ENCODE results near the gene ZNF524. TPM values are rescaled to one million over a fixed set of nuclear protein-coding genes. Genes with fewer than 3 reads are reported as not detected.

Gene ZNF524
- total RNA-seq, 1 donor from 2014 or later, result 6.7 TPM

- no peaks in the 10 kb centered on the region for H3K36me3 Mint-ChIP-seq (ENCODE audit: unreplicated experiment)
- H3K4me1 Mint-ChIP-seq (ENCODE audit: low read depth, unreplicated experiment), result peaks cover 8% of the 10 kb centered on the region
- no peak overlapping the region for H3K4me3 Mint-ChIP-seq (ENCODE audit: unreplicated experiment)
- no peak overlapping the region for H3K27ac Mint-ChIP-seq (ENCODE audit: unreplicated experiment)
- peaks cover 12% of the 10 kb centered on the region for H3K27me3 Mint-ChIP-seq (ENCODE audit: unreplicated experiment)
- no peak for TF ChIP-seq CTCF (IDR thresholded peaks at IDR 0.05; ENCODE audit: partially characterized antibody, unreplicated experiment)
- no peak for DNase-seq
- peaks cover 9% of the 10 kb centered on the region for H3K9me3 Mint-ChIP-seq (ENCODE audit: unreplicated experiment)
These were observed 11.3 kb upstream of the ZNF524 start for GRCh38 chr19:55588738-55589137.

DNA sequence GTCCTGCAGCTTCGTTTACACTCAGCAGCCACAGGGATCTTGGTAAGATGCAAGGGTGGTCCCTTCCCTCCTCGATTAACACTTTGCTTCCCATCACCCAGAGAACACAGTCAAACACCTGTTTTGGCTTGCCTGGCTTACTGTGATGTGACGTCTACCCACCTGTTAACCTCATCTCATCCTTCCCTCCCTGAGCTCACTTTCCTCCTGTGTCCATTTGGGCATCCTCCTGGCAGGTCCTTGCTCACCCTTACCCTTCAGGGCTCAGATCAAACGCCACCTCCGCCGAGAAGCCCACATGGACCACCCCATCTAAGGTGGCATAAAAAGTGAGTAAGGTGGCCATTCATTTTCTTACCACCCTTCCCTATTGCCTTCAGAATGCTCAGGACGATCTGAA is 10.0 kb upstream of the ZNF524 start:
- Mint-ChIP-seq H3K27me3 (ENCODE audit: unreplicated experiment) (peaks cover 12% of the 10 kb centered on the region), H3K27ac (ENCODE audit: unreplicated experiment) (no peak overlapping the region), H3K4me3 (ENCODE audit: unreplicated experiment) (no peak overlapping the region), H3K9me3 (ENCODE audit: unreplicated experiment) (peaks cover 10% of the 10 kb centered on the region), H3K4me1 (ENCODE audit: low read depth, unreplicated experiment) (peaks cover 8% of the 10 kb centered on the region), H3K36me3 (ENCODE audit: unreplicated experiment) (peaks cover 5% of the 10 kb centered on the region)
- no peak for TF ChIP-seq CTCF (IDR thresholded peaks at IDR 0.05; ENCODE audit: partially characterized antibody, unreplicated experiment)
- DNase-seq, result no peak

- no peak for DNase-seq
- peaks cover 8% of the 10 kb centered on the region for H3K9me3 Mint-ChIP-seq (ENCODE audit: unreplicated experiment)
- peaks cover 12% of the 10 kb centered on the region for H3K27me3 Mint-ChIP-seq (ENCODE audit: unreplicated experiment)
- peaks cover 10% of the 10 kb centered on the region for H3K36me3 Mint-ChIP-seq (ENCODE audit: unreplicated experiment)
- no peak overlapping the region for H3K4me3 Mint-ChIP-seq (ENCODE audit: unreplicated experiment)
- no peak for TF ChIP-seq CTCF (IDR thresholded peaks at IDR 0.05; ENCODE audit: partially characterized antibody, unreplicated experiment)
- H3K4me1 Mint-ChIP-seq (ENCODE audit: low read depth, unreplicated experiment), result peaks cover 4% of the 10 kb centered on the region
- no peak overlapping the region for H3K27ac Mint-ChIP-seq (ENCODE audit: unreplicated experiment)
These were observed 9.5 kb upstream of the ZNF524 start for GRCh38 chr19:55590617-55591016.

DNA sequence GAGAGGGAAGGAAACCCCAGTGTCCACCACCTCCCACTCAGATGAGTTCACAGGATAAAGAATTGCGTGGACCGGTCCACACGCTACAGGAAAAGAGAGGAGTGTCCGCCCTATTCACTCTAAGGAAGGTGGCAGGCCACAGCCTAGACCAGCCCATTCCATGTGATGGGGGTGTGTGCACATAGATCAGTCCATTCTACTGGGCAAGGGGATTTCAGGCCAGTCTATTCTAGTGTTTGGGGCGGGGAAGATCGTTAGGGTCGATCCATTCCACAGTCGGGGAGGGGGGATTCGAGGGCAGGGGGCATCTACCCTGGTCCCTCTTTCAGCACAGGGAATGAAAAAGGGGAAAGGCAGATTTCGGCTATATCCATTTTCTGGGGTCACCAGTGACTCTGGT is 8.5 kb upstream of the ZNF524 start:
- Mint-ChIP-seq H3K9me3 (ENCODE audit: unreplicated experiment) (peaks cover 12% of the 10 kb centered on the region), H3K27me3 (ENCODE audit: unreplicated experiment) (peaks cover 14% of the 10 kb centered on the region), H3K4me3 (ENCODE audit: unreplicated experiment) (peak overlapping the region; percentile 3), H3K27ac (ENCODE audit: unreplicated experiment) (no peak overlapping the region), H3K36me3 (ENCODE audit: unreplicated experiment) (peaks cover 15% of the 10 kb centered on the region), H3K4me1 (ENCODE audit: low read depth, unreplicated experiment) (peaks cover 4% of the 10 kb centered on the region)
- TF ChIP-seq CTCF (IDR thresholded peaks at IDR 0.05; ENCODE audit: partially characterized antibody, unreplicated experiment), result no peak
- DNase-seq, result no peak

GRCh38 chr19:55592391-55593090 is 7.5 kb upstream of the ZNF524 start:
- no peak overlapping the region for H3K4me3 Mint-ChIP-seq (ENCODE audit: unreplicated experiment)
- H3K27me3 Mint-ChIP-seq (ENCODE audit: unreplicated experiment), result peaks cover 14% of the 10 kb centered on the region
- peaks cover 12% of the 10 kb centered on the region for H3K9me3 Mint-ChIP-seq (ENCODE audit: unreplicated experiment)
- DNase-seq, result no peak
- H3K4me1 Mint-ChIP-seq (ENCODE audit: low read depth, unreplicated experiment), result no peaks in the 10 kb centered on the region
- peaks cover 22% of the 10 kb centered on the region for H3K36me3 Mint-ChIP-seq (ENCODE audit: unreplicated experiment)
- H3K27ac Mint-ChIP-seq (ENCODE audit: unreplicated experiment), result no peak overlapping the region
- TF ChIP-seq CTCF (IDR thresholded peaks at IDR 0.05; ENCODE audit: partially characterized antibody, unreplicated experiment), result no peak

Data from glutamatergic neuron (in vitro differentiated cells).